Caco-2 (cell line): ENCODE measurements around the gene TLR2. TPM values are rescaled to one million over a fixed set of nuclear protein-coding genes. Genes with fewer than 3 reads are reported as not detected.

Experiments
- BruUV-seq: library from RNA; stranded (reverse); fragments of 400-500 nt; replicated peaks from 2 replicates; lab custom pipeline; 2021; lab: Mats Ljungman, UMichigan
- CTCF ChIA-PET: fragments of 300-600 bp; sonication (Branson Sonifier 250); formaldehyde crosslinking; loops from one replicate; lab custom pipeline; 2022; ENCODE audit warnings: antibody characterized with exemption; lab: Charles Lee
- POLR2A ChIA-PET: fragments of 300-600 bp; sonication (Branson Sonifier 250); formaldehyde crosslinking; loops from one replicate; lab custom pipeline; 2022; ENCODE audit warnings: antibody characterized with exemption; lab: Charles Lee
- DNase-seq, 2 experiments: peaks; one replicate each; pipeline versions ENCODE4 v3.0.0 to v3.0.0-alpha.2; 2020 to 2022
- H3K27me3 ChIP-seq: replicated peaks from 2 replicates; pipeline ENCODE4 v1.6.0; 2011; ENCODE audit warnings: low read length; ENCODE audit not compliant: control insufficient read depth, insufficient read depth
- H3K36me3 ChIP-seq: 2 replicates; pipeline ENCODE4 v1.5.1; 2011; ENCODE audit warnings: low read length; ENCODE audit not compliant: control insufficient read depth, insufficient read depth
- H3K4me1 ChIP-seq: fragments of 250-450 bp; sonication (Bioruptor Pico); 2 replicates; pipeline ENCODE4 v1.5.1; 2020; ENCODE audit warnings: mild to moderate bottlenecking
- H3K4me3 ChIP-seq: 2 replicates; pipeline ENCODE4 v1.5.1; 2011; ENCODE audit warnings: low read depth, mild to moderate bottlenecking, control low read depth, low read length
- H3K9me3 ChIP-seq: fragments of 250-450 bp; sonication (Bioruptor Pico); 2 replicates; pipeline ENCODE4 v1.5.1; 2020; ENCODE audit warnings: mild to moderate bottlenecking, moderate library complexity
- H3K27ac Mint-ChIP-seq: one replicate; pipeline ENCODE4 v1.8.0; 2022; ENCODE audit warnings: mixed read lengths; ENCODE audit not compliant: unreplicated experiment
- H3K27me3 Mint-ChIP-seq: one replicate; pipeline ENCODE4 v1.8.0; 2022; ENCODE audit warnings: mixed read lengths; ENCODE audit not compliant: insufficient read depth, unreplicated experiment
- H3K36me3 Mint-ChIP-seq: one replicate; pipeline ENCODE4 v1.8.0; 2022; ENCODE audit warnings: mild to moderate bottlenecking, mixed read lengths; ENCODE audit not compliant: insufficient read depth, unreplicated experiment
- H3K4me1 Mint-ChIP-seq: one replicate; pipeline ENCODE4 v1.8.0; 2022; ENCODE audit warnings: low read depth, mixed read lengths; ENCODE audit not compliant: unreplicated experiment
- H3K4me3 Mint-ChIP-seq: one replicate; pipeline ENCODE4 v1.8.0; 2022; ENCODE audit warnings: mild to moderate bottlenecking, moderate library complexity, mixed read lengths; ENCODE audit not compliant: unreplicated experiment
- H3K9me3 Mint-ChIP-seq: one replicate; pipeline ENCODE4 v1.8.0; 2022; ENCODE audit warnings: mixed read lengths; ENCODE audit not compliant: unreplicated experiment
- intact Hi-C: fragments of 100-400 bp; cut with micrococcal nuclease; formaldehyde crosslinking; loops from one replicate; pipeline ENCODE4 v1.10.0; 2022; ENCODE audit not compliant: unreplicated experiment
- total RNA-seq: library from RNA; stranded (reverse); gene quantifications from 2 replicates; pipeline ENCODE4 v1.2.3, GENCODE V29; 2022
- TF ChIP-seq, protein P1 (sequence below), 2 experiments: fragments of 200-600 bp in 1 of 2; IDR thresholded peaks; 1 replicate in 1 of 2; 2 replicates in 1 of 2; pipeline versions ENCODE4 v1.5.1 to v1.8.0; 2011 to 2022; ENCODE audit warnings: antibody characterized with exemption in 1 of 2, control low read depth in 1 of 2, inconsistent platforms in 1 of 2, low read depth in 1 of 2, low read length in 1 of 2, mild to moderate bottlenecking in 1 of 2, moderate library complexity in 1 of 2; ENCODE audit not compliant: insufficient read depth in 1 of 2, severe bottlenecking in 1 of 2, unreplicated experiment in 1 of 2

The TLR2 gene
- total RNA-seq, 1 experiment from 2014 or later = 11.0 TPM

DNA sequence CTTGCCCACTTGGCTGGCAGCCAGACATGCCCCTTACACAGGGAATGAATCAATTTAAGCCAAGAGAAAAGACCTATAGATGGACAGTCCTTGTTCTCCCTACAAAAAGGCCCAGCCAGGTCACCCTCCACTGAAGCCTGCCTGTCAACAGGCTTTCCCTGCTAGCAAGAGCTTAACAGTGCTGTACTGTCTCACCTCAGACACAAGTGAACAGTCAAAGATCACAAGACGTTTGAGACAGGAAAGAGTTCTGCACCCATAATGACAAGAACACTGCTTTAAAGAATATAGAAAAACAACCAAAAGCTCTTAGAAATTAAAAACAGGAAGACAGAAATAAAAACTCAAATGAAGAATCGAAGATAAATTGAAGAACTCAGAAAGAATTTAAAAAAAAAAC is 71.1 kb downstream of the TLR2 start:
- DNase-seq = no peak
- no peaks in the 10 kb centered on the region for H3K9me3 Mint-ChIP-seq
- H3K4me1 Mint-ChIP-seq = no peaks in the 10 kb centered on the region
- no TSS peak for BruUV-seq
- H3K4me3 Mint-ChIP-seq = no peak overlapping the region
- intact Hi-C loops = no loop called here
- no peaks in the 10 kb centered on the region for H3K36me3 Mint-ChIP-seq
- peaks cover 4% of the 10 kb centered on the region for H3K4me1 ChIP-seq
- TF ChIP-seq, protein P1, sequence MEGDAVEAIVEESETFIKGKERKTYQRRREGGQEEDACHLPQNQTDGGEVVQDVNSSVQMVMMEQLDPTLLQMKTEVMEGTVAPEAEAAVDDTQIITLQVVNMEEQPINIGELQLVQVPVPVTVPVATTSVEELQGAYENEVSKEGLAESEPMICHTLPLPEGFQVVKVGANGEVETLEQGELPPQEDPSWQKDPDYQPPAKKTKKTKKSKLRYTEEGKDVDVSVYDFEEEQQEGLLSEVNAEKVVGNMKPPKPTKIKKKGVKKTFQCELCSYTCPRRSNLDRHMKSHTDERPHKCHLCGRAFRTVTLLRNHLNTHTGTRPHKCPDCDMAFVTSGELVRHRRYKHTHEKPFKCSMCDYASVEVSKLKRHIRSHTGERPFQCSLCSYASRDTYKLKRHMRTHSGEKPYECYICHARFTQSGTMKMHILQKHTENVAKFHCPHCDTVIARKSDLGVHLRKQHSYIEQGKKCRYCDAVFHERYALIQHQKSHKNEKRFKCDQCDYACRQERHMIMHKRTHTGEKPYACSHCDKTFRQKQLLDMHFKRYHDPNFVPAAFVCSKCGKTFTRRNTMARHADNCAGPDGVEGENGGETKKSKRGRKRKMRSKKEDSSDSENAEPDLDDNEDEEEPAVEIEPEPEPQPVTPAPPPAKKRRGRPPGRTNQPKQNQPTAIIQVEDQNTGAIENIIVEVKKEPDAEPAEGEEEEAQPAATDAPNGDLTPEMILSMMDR (IDR thresholded peaks at IDR 0.05; ENCODE audit: insufficient read depth in 1 of 2, low read depth in 1 of 2, low read length in 1 of 2, severe bottlenecking in 1 of 2, unreplicated experiment in 1 of 2) = no peak
- ChIA-PET CTCF (no interaction called here), POLR2A (no interaction called here)
- H3K27ac Mint-ChIP-seq = no peak overlapping the region
- H3K36me3 ChIP-seq = no peaks in the 10 kb centered on the region
- H3K27me3 ChIP-seq = no peaks in the 10 kb centered on the region
- no peak overlapping the region for H3K4me3 ChIP-seq
- H3K9me3 ChIP-seq = no peaks in the 10 kb centered on the region
- H3K27me3 Mint-ChIP-seq = peaks cover 2% of the 10 kb centered on the region

Other genes with a start within 250 kb of the TLR2 start
- gene TMEM131L, start 217.9 kb upstream of the TLR2 start, total RNA-seq = 20.8 and 20.9 TPM in 2 replicates
- not detected in 2 replicates for gene RNF175, start 75.7 kb downstream of the TLR2 start, total RNA-seq
- gene SFRP2, start 104.8 kb downstream of the TLR2 start, total RNA-seq = not detected in 2 replicates